Embryonic facial prominence (tissue), 1 donor: Measurements from ENCODE around the gene TBC1D14.
"Not testable (repeated sequence)": the region's sequence is repeated elsewhere in the genome, so short reads cannot be mapped to it uniquely, and the experiment has no call there.

Source experiments
- DNase-seq: peaks from one replicate; pipeline ENCODE4 v3.0.0-alpha.2; 2016; ENCODE audit errors: extremely low spot score

TBC1D14 gene

DNA sequence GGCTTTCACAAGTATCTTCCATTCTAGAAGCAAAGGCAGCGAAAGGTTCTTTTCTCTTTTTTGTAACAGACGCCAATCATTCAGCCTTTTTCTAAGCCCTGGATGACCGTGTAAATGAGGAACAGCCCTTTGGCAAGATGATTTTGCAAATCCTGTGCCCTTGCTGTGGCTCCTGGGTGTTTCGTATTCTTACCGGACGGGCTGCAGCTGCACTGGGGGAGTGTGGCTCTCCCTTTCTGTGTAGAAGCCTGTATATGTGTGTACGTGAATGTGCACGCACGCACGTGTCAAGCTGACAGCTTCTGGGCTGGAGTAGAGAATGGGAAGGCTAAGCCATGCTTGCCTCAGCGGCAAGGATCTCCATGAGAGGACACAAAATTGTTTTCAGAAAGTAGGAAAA, 150.0 kb downstream of the TBC1D14 start:
- DNase-seq, result no peak

DNA sequence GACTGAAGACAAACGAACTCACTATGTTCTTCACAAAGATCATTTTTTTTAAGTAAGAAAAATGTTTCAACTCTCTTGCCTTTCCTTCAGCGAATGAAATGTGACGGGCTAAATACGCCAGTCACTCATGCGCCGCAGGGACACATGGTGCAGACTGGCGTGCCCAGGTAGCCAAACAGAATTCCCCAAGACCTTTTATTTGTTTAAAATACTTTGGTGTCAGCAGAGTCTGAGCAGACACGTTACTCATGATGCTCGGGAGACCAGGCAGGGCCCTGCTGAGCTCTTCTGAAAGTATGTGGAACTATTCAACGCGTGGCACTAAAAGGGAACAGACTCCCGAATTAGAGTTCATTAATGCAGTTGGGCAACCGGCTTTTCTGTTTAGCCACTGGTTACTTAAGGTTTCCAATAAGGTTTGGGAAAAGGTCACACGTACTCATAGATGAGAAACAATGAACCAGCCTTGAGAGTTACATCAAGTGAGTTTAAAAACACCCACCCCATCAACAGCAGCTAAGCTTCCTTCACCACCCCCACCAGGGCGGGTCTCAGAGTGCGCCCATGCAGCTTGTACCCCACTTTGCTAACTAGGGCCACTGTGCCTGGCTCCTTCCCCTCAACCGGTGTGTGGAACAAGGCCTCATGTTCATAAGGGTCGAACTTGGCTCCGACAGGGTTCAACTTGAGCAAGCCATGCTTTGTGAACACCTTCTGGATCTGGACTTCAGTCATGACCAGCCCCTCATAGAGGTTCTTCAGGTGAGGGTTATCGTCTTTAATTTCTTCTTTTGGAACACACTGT, 150.9 kb downstream of the TBC1D14 start:
- no peak for DNase-seq

DNA sequence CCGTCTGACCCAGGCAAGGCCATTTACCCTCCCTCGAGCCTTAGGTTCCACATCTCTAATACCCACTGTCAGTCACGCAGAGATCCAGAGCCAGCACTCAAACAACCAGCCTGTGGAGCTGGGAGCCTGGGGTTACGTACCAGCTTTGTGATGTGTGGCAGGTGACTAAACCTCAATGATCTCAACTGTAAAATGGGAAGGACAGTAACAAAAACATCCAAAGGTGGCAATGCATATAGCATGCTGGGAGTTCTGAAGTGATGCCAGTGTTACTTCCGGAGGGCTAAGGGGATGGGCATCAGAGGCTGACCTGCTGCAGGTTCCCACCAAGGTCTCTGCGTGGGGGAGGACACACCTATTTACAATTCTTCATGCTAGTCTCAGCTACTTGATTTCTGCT, 152.2 kb downstream of the TBC1D14 start:
- no peak for DNase-seq

DNA sequence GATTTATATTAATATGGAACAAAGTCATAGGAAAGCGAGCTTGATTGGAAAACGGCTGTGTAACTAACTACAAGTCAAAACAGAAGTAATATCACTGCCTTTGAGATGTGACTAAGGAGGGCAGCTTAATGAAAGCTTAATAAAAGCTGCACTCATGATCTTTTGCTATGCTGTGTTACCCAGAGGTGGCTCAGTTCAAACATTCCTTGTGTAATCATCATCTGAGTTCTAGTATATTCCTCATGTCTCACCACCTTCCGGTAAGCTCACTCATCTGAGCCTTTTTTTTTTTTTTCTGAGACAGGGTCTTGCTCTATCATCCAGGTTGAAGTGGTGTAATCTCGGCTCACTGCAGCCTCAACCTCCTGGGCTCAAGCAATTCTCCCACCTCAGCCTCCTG, 153.2 kb downstream of the TBC1D14 start:
- DNase-seq, result no peak

DNA sequence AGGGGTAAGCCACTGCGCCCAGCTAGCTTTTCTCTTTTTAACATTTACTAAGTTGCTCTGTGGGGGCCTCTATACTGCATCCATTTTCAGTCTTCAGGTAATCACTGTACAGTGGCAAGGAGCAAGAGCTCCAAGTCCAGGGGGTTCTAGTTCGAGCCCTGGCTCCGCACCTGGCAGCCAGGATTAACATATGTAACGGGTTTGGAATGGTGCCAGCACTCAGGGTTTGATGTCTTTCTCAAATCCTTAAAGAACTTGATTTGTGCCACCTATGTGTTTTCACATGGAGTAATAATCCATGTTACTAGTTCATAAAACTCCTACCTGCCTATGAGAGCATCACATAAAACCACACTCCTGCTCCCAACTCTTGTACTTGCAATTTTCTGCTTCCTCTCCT, 153.7 kb downstream of the TBC1D14 start:
- no peak for DNase-seq

DNA sequence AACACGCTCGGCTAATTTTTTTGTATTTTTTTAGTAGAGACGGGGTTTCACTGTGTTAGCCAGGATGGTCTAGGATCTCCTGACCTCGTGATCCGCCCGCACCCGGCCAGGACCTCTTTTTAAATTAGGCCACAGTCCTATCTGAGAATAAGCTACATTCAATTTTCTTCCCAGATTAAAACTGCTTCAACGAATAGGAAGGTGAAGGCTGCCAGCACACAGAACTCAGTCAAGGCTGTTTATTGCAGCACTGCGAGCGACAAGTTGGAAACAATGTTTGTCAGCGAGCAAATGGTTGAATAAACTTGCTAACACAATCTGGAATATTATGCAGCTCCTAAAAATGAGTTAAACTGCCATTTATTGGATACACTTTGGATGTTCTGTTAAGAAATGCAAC, 156.4 kb downstream of the TBC1D14 start:
- no peak for DNase-seq

DNA sequence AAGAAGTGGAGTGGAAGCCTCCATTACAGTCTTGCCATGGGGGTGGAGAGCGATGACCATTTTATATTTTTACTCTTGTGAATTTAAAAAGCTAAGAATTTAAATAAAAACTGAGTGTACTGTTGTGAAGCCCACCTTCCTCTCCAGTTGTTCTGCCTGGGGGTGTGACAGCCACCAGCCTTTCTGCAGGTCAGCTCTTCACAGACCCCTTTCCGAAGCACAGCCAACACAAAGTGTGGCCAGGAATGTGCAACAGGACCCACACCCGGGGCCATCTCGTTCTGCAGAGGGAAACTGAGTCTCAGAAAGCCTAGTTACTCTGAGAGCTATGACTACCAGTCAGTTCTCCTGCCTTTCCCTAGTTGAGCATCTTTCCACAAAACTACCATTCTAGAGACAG, 156.9 kb downstream of the TBC1D14 start:
- DNase-seq, result no peak

DNA sequence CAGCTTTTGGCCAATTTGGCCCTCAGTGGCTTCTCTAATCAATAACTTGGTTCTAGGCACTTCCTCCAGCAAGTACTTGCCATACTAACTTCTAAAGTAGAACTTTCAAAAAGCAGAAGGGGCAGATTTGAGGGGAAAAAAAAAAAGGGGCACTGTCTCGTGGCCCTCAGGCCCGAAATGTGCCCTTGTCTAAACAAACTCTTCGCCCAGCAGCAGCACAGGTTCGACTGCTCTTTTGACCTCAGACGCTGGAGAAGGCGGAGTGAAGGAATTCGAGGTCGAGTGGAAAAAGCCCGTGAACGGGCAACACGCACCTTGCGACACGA, 157.5 kb downstream of the TBC1D14 start:
- DNase-seq, result no peak

DNA sequence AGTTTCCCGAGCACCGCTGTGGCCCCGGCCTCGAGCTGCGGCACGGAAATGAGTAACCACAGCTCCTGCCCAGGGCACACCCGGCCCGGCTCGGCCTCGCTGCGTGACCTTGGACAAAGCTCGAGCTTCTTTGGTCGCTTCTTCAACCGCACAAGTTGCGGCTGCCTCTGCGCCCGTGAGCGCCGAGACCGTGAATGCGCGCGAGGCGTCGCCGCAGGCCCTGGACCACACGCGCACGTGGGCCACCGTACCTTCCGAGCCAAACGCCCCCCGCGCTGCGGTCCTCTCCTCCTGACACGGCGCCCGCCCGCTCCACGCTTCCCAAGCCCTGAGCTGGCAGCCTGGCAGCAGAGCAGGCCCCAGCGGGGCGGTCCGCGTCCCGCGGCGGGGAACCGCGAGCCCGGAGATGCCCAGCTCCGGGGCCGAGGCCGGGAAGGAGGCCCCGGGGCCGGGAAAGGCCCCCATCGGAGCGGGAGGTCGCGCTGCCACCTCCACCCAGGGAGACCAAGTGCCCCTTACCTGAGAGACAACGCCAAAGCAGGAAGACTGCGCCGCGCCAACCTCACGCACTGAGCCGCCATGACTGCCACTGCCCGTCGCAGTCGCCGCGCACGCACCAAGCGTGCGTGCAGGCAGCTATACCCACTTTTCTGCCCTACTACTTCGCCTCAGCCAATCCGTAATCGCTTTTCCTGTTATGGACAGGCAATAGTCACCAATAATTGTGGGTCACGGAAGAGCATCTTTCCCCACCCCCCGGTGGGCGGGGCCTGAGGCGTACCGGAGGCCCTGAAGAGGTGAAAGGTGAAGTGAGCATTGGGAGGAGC, 158.0 kb downstream of the TBC1D14 start, which contains the start of gene GRPEL1:
Gene GRPEL1, minus strand, starts transcription at position 613 of the 827 bp plus-strand sequence. Its CDS starts 32 bp downstream, at position 581.
- DNase-seq, result peak; percentile 98

DNA sequence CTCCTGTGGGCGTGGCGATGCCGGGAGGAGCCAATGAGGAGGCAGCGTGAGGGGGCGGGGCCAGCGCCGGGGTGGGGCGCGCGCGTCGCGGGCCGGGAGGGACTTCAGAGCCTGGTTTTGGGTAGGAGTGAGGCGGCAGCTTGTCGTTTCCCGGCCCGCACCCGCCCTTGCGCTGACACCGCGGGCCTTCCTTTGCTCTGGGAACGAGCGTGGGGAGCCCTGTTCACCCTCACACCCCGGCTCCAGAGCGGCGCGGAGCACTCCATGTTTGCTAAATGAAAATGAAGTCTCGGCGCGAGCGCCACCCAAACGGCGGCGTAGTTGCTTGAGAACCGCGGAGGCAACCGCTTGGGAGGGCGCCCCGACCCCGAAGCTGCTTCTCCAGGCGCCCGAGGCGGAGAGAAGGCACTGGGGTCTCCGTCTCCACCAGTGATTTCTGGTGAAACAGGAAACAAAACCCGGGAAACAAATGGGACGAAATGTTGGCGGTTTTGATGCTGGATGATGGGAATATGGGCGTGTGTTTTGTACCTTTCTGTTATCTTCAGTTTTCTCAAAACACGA, 158.7 kb downstream of the TBC1D14 start:
- no peak for DNase-seq

DNA sequence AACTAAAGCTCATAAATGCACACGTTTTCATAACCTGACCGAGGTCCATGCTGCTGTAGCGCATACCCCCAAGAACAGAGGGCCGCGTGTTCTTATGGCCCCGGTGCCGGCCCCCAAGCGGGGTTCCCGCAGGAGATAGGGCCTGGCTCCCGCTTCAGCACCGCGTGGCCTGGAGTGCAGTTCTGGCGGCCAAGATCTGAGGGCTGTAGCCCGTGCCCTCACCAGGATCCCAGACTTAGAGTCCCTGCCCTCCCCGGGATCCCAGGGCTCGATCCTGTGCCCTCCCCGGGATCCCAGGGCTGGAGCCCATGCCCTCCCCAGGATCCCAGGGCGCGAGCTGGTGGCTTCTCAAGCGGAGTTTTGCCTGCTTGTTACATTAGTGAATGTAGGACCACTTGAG, 159.3 kb downstream of the TBC1D14 start:
- no peak for DNase-seq

DNA sequence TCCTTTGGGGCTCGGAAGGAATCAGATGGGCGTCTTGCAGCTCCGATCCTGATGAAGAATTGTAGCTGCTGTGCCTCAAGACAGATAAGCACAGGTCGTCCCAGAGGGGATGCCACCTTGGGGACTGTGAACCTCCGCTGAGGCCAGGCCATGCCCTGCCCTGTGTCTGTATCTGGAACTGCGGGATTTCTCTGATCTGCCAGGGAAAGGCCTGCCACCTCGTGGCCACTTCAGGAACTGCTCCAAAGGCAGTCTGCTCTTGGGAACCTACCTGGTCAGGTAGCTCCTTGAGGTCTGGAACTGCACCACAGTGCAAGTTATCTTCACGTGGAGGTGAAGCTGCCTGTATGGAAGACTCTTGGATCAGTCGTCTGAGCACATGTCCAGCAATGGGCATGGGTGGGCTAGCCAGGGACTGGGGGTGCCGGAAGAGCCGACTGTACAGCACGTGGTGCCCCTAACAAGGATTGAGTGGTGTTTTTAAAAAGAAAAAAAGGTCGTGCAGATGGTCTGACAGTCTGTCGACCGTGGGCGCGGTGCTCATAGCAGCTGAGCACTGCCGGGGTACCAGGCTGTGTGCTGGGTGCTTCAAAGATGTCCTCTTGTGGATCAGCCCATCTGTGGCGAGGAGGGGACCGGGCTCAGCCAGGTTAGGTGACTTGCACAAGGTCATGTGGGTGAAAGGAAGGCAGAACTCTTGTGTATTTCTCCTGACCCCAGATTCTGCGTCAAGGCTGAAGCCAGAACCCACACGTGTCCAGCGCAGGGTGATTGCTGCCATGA, 161.3 kb downstream of the TBC1D14 start:
- peak; percentile 40 for DNase-seq

DNA sequence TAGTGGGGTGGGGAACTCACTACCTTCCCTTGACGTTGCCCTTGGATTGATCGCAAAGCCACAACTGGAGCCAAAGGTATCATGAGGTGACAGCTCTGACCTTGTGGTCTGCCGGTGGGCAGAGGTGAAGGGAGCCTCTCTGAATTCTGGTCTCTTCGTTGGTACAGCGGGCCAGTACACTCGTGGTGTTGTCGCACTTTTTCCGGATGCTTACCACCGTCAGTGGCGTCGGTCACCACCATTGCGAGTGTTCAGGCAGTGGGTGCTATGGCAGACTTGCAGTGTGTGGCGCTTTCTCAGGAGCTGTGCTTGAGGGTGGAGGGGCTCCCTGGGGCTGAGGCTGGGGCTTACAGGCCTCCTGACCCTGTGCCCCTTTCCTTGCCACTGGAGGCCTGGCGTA, 163.4 kb downstream of the TBC1D14 start:
- no peak for DNase-seq

DNA sequence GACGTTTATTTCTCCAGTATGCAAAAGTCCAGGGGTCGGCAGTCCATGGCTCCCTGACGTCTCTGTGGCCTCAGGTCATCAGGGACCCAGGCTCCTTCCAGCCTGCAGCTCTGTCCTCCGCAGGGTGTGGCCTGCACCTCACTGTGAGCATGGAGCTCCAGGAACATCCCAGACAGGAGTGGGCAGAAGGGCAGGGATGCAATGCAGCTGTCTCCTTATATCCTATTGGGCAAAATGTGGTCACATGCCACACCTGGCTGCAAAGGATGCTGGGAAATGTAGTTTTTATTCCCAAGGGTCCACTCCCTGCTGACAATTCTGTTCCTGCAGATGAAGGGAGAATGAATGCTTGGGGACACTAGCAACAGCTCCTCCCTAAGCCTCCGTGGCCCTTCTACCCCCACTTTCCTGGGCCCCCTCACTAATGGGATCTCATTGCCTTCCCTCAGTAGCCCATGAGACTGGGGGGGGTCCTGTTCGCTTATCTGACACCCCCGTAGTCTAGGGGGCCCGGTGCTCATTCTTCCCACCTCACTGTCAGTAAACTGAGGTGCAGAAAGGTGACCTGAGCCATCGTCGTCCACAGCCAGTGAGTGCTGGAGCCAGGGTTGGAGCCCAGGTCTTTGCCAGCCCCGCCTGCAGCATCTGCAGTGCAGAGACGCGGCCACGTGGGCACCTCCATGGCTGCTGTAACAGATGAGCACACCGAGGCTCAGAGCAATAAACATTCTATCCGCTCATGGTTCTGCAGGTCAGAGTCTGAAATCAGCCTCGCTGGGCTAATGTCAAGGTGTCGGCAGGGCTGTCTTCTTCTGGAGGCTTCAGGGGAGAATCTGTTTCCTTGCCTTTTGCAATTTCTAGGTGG, 164.1 kb downstream of the TBC1D14 start:
- no peak for DNase-seq

DNA sequence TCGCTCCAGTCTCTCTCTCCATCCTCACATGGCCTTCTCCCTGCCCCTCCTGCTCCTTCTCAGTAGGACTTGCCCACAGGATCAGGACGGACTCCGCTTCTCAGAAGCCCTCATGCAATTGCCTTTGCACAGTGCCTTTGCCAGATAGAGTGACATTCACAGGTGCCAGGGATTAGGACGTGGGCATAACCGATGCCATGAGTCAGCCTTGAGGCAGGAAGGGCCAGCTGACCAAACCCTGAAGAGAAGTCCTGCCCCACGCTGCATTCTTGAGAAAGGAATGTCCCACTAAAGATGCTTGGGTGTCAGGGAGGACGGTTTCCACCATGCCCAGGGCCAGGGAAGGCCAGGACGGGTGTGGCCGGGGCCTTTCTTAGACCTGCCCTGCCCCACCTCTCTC, 164.8 kb downstream of the TBC1D14 start:
- DNase-seq, result no peak

DNA sequence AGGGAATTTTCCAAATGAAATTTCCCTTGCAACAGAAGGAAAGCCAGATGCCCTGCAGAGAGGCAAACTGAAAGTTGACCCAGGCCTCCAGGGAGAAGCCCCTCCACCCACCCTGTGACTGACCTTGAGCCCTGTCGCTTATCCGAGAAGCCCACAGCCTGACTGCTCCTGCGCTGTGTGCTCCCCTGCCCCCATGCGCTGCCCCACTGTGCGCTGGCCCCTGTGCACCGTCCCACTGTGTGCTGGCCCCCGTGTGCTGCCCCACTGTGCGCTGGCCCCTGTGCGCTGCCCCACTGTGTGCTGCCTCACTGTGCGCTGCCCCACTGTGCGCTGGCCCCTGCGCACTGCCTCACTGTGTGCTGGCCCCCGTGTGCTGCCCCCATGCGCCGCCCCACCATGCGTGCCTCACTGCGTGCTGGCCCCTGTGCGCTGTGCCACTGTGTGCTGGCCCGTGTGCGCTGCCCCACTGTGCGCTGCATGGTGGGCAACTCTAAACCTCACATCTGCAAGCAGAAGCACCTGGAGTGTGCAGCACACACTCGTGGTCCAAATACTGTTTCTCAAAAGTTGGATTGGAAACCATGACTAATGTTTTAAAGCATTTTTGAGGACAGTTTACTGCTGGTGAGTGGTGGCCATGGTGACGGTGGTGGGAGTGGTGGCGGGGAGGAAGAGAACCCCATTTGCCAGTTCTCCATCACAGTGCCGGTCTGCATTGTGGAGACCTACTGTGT, 166.5 kb downstream of the TBC1D14 start:
- no peak for DNase-seq

DNA sequence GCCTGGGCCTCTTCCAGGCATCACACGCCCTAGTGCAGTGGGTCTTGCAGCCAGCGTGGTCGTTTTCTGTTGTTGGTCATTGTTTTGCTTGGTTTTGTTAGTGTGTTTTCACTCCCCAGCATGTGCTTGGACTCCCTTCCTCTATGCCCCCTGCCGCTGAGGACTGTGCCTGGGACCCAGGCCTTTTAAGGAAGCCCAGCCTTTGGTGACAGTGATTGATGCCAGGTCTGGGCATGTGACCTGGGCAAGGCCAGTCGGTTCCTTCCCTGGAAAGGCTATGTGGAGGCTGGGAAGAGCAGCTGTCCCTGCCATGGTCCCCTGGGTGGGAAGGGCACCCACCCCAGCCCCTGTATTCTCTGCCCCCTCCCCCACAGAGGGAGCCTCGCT, 167.1 kb downstream of the TBC1D14 start:
- no peak for DNase-seq

DNA sequence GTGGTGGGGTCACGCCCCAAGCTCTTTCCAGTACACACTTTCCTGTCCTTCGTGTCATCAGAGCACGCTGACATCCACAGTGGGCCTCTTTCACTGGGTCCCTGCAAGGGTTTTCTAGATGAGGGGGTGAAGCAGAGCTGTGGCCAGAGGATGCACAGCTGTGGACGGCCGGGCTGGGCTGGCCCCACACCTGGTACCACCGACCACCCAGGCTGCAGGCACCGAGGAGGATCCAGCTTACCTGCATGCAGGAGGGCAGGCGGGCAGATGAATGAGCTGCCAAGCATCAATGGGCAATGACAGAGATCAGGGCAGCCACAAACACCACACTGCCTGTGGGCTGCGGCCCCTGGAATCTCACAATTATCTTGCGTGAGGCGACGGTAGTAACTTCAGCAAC, 167.7 kb downstream of the TBC1D14 start:
- no peak for DNase-seq

DNA sequence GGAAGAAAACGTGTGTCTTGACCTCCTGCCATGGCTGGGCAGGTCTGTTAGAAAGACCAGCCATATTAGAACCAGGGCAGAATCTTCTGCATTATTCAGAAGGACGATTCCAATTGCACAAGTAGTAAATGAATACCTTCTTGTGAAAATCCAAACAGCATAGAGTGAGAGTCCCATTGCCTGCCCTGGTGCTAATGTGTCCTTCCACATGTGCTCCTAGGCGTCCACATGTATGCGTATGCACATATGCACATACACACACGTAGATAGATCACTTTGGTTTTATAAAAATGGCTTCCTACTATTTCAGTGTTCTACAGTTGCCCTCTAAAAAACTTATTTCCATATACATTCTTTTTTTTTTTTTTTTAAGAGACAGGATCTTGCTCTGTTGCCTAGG, 168.4 kb downstream of the TBC1D14 start:
- DNase-seq, result no peak

DNA sequence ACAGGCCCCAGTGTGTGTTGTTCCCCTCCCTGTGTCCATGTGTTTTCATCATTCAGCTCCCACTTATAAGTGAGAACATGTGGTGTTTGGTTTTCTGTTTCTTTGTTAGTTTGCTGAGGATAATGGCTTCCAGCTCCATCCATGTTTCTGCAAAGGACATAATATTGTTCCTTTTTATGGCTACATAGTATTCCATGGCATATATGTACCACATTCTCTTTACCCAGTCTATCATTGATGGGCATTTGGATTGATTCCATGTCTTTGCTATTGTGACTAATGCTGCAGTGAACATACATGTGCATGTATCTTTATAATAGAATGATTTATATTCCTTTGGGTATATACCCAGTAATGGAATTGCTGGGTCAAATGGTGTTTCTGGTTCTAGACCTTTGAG, 169.9 kb downstream of the TBC1D14 start:
- not testable (repeated sequence) for DNase-seq
